ENCODE results near the gene ARHGAP27. TPM values are rescaled to one million over a fixed set of nuclear protein-coding genes. Genes with fewer than 3 reads are reported as not detected.

Gene ARHGAP27
- total and polyA plus RNA-seq, 2 of the 4 experiments (the other 2 are of a cell fraction), result under 0.01 to 0.89 TPM

- TF ChIP-seq RCOR1 (IDR thresholded peaks at IDR 0.05; ENCODE audit: insufficient replicate concordance, low read length) (no peak), MXI1 (IDR thresholded peaks at IDR 0.05; ENCODE audit: borderline replicate concordance, low read depth, low read length) (no peak), USF2 (IDR thresholded peaks at IDR 0.05; ENCODE audit: low read depth, low read length) (no peak), ELK1 (IDR thresholded peaks at IDR 0.05; ENCODE audit: borderline replicate concordance, low read depth, low read length) (no peak), MAFK (IDR thresholded peaks at IDR 0.05; ENCODE audit: low read depth, low read length) (no peak), SMC3 (IDR thresholded peaks at IDR 0.05; ENCODE audit: low read depth, low read length) (no peak), POLR2A (IDR thresholded peaks at IDR 0.05; ENCODE audit: low read depth, low read length) (no peak), CTCF (conservative IDR thresholded peaks at IDR 0.05; ENCODE audit: low read depth, low read length) (no peak), NFE2L2 (IDR thresholded peaks at IDR 0.05; ENCODE audit: low read depth, low read length) (no peak), RFX5 (IDR thresholded peaks at IDR 0.05; ENCODE audit: low read depth, low read length) (no peak), BHLHE40 (IDR thresholded peaks at IDR 0.05; ENCODE audit: low read depth, low read length) (no peak), CEBPB (IDR thresholded peaks at IDR 0.05; ENCODE audit: low read depth, low read length) (no peak), FOS (IDR thresholded peaks at IDR 0.05; ENCODE audit: low read depth, low read length) (no peak), RAD21 (IDR thresholded peaks at IDR 0.05; ENCODE audit: low read length) (no peak), CHD1 (IDR thresholded peaks at IDR 0.05; ENCODE audit: low read depth, low read length) (no peak), MAZ (IDR thresholded peaks at IDR 0.05; ENCODE audit: borderline replicate concordance, low read depth, low read length) (no peak)
- in situ Hi-C loops (cut with MboI; ENCODE audit: low sequenced_read_pairs) (no loop called here), dilution Hi-C loops (cut with HindIII; ENCODE audit: low sequenced_read_pairs, unreplicated experiment) (no loop called here), intact Hi-C loops (cut with micrococcal nuclease) (no loop called here)
- ChIA-PET CTCF (interaction anchor here (1.5 kb wide), 1 partner anchor 12 kb away, joined by 3 read pairs; no protein-coding TSS in a partner anchor), POLR2A (ENCODE audit: unreplicated experiment) (no interaction called here)
- Histone ChIP-seq H3K4me1 (ENCODE audit: control insufficient read depth, insufficient read depth, low read length) (peaks cover 5% of the 10 kb centered on the region), H3K4me3 (ENCODE audit: insufficient read depth, low read depth, low read length) (no peak overlapping the region), H3K27ac (ENCODE audit: insufficient read depth, low read length) (no peak overlapping the region), H4K20me1 (ENCODE audit: insufficient read depth, low read length) (no peaks in the 10 kb centered on the region), H2BK20ac (ENCODE audit: low read depth, low read length) (no peak overlapping the region), H2BK120ac (ENCODE audit: low read depth, low read length) (no peak overlapping the region), H2BK5ac (ENCODE audit: low read depth, low read length, poor library complexity, severe bottlenecking) (no peak overlapping the region), H3K56ac (ENCODE audit: extremely low read depth, insufficient read depth, low read length) (no peak overlapping the region), H4K5ac (ENCODE audit: low read depth, low read length) (no peak overlapping the region), H2AK5ac (ENCODE audit: low read depth, low read length) (no peak overlapping the region), H3K14ac (replicated peaks; ENCODE audit: low read depth, low read length) (no peak overlapping the region), H3K9ac (ENCODE audit: low read depth, low read length) (no peak overlapping the region), H3K4ac (ENCODE audit: low read depth, low read length) (no peak overlapping the region), H3K4me2 (ENCODE audit: low read depth, low read length) (no peak overlapping the region), H3K27me3 (ENCODE audit: control insufficient read depth, insufficient read depth, low read length) (peaks cover 14% of the 10 kb centered on the region), H3K36me3 (ENCODE audit: control insufficient read depth, insufficient read depth, low read length) (no peaks in the 10 kb centered on the region), H3K79me1 (ENCODE audit: low read depth in 1 of 2, low read length in 2 of 2) (no peaks in the 10 kb centered on the region), H3K18ac (ENCODE audit: low read depth, low read length) (no peak overlapping the region), H4K8ac (ENCODE audit: low read depth in 2 of 2, low read length in 2 of 2) (no peak overlapping the region), H3K9me1 (ENCODE audit: insufficient read depth, low read length) (no peaks in the 10 kb centered on the region), H3K23ac (ENCODE audit: low read depth, low read length) (no peak overlapping the region), H2AFZ (replicated peaks; ENCODE audit: low read length, poor library complexity) (peak overlapping the region; percentile 13), H2AK9ac (replicated peaks; ENCODE audit: low read depth, low read length, poor library complexity) (no peak overlapping the region), H4K91ac (ENCODE audit: insufficient read depth, low read depth, low read length) (no peak overlapping the region), H2BK15ac (ENCODE audit: low read depth, low read length) (no peak overlapping the region), H3K9me3 (ENCODE audit: control insufficient read depth, insufficient read depth, low read length) (no peaks in the 10 kb centered on the region)
- ATAC-seq (ENCODE audit: low read depth) (no peak), DNase-seq (no peak)
- no TSS peak for BruUV-seq (replicated peaks)
- 82% methylated on average over 31 of the region's 50 CpGs; no CpG with 5 or more reads in 1 of the 2 experiments for WGBS, 2 experiments (ENCODE audit: extremely low coverage in 2 of 2, insufficient read length in 1 of 2)
Observed at GRCh38 chr17:45396496-45397205, 36.0 kb downstream of the ARHGAP27 start.

Measured in IMR-90 (cell line).